Measurements from ENCODE around the gene MCL1.
A peak's percentile ranks its signal among the peaks of the same experiment; 100 is the strongest.
"Not testable (repeated sequence)": the region's sequence is repeated elsewhere in the genome, so short reads cannot be mapped to it uniquely, and the experiment has no call there.

The MCL1 gene

DNA sequence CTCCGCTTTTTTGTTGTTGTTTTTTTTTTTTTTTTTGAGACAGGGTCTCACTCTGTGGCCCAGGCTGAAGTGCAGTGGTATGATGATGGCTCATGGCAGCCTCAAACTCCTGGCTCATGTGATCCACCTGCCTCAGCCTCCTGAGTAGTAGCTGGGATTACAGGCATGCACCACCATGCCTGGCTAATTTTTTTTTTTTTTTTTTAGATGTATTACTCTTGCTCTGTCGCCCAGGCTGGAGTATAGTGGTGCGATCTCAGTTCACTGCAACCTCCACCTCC lies 26.0 kb upstream of the MCL1 start:
- in situ Hi-C loops (cut with MboI; ENCODE audit: low pct_unique_long_range_greater_than_20kb, low sequenced_read_pairs); DNase-seq: not testable (repeated sequence)

DNA sequence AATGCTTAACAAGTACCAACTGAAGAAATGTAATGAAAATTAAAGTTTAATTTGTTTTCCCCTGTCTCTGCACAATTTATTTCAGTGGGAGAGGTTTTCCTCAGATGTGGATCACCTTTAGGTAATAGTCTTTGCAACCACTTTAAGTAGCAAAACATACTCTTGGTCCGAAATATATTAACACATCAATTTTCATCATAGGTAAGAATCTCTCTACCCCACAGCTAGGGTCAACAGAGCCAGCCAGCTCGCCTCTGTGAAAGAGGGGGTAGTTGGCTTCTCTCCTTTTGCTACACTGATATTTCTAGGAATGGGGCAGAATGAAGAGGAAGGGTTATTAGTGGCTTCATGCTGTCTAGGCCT lies 24.8 kb upstream of the MCL1 start:
- in situ Hi-C loops (cut with MboI; ENCODE audit: low pct_unique_long_range_greater_than_20kb, low sequenced_read_pairs) = no loop called here
- no peak for DNase-seq

- DNase-seq = no peak
- in situ Hi-C loops (cut with MboI; ENCODE audit: low pct_unique_long_range_greater_than_20kb, low sequenced_read_pairs) = no loop called here
Measured at GRCh38 chr1:150603711-150604110, 24.3 kb upstream of the MCL1 start.

DNA sequence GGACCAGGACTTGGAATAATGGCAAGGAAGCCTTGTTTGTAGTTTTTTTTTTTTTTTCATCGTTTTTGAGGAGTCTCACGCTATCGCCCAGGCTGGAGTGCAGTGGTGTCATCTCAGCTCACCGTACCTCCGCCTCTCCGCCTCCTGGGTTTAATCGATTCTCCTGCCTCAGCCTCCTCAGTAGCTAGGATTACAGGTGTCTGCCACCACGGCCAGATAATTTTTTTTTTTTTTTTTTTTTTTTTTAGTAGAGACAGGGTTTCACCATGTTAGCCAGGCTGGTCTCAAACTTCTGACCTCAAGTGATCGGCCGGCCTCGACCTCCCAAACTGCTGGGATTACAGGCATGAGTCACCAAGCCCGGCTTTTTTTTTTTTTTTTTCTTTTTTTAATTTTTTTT lies 23.0 kb upstream of the MCL1 start:
- DNase-seq; in situ Hi-C loops (cut with MboI; ENCODE audit: low pct_unique_long_range_greater_than_20kb, low sequenced_read_pairs): not testable (repeated sequence)

- in situ Hi-C loops (cut with MboI; ENCODE audit: low pct_unique_long_range_greater_than_20kb, low sequenced_read_pairs) = no loop called here
Measured at GRCh38 chr1:150601540-150601939, 22.1 kb upstream of the MCL1 start.

DNA sequence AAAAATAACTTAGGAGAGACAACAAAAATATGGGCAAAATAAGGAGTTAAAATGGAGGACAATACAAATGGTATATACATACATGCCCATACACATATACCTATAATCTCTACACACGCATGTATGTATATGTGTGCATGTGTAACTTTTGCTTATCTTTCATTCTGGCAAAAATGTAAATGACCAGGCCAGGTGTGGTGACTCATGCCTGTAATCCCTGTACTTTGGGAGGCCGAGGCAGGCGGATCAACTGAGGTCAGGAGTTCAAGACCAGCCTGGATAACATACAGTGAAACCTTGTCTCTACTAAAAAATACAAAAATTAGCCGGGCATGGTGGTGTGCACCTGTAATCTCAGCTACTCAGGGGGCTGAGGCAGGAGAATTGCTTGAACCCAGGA lies 18.9 kb upstream of the MCL1 start:
- DNase-seq; in situ Hi-C loops (cut with MboI; ENCODE audit: low pct_unique_long_range_greater_than_20kb, low sequenced_read_pairs): not testable (repeated sequence)

More at GRCh38 chr1:150601540-150601939, 22.1 kb upstream of the MCL1 start:
- no peak for DNase-seq

- in situ Hi-C loops (cut with MboI; ENCODE audit: low pct_unique_long_range_greater_than_20kb, low sequenced_read_pairs) = no loop called here
- no peak for DNase-seq
Measured at GRCh38 chr1:150596976-150597375, 17.6 kb upstream of the MCL1 start.

- no peak for DNase-seq
- in situ Hi-C loops (cut with MboI; ENCODE audit: low pct_unique_long_range_greater_than_20kb, low sequenced_read_pairs) = no loop called here
Measured at GRCh38 chr1:150596095-150596892, 16.9 kb upstream of the MCL1 start.

GRCh38 chr1:150582371-150582770 lies 3.0 kb upstream of the MCL1 start:
- no peak for DNase-seq

GRCh38 chr1:150581962-150582361 lies 2.6 kb upstream of the MCL1 start:
- in situ Hi-C loops (cut with MboI; ENCODE audit: low pct_unique_long_range_greater_than_20kb, low sequenced_read_pairs); DNase-seq: not testable (repeated sequence)

More at GRCh38 chr1:150582371-150582770, 3.0 kb upstream of the MCL1 start:
- in situ Hi-C loops (cut with MboI; ENCODE audit: low pct_unique_long_range_greater_than_20kb, low sequenced_read_pairs) = no loop called here

- DNase-seq; in situ Hi-C loops (cut with MboI; ENCODE audit: low pct_unique_long_range_greater_than_20kb, low sequenced_read_pairs): not testable (repeated sequence)
Measured at GRCh38 chr1:150581437-150581836, 2.0 kb upstream of the MCL1 start.

- DNase-seq; in situ Hi-C loops (cut with MboI; ENCODE audit: low pct_unique_long_range_greater_than_20kb, low sequenced_read_pairs): not testable (repeated sequence)
Measured at GRCh38 chr1:150580966-150581365, 1.6 kb upstream of the MCL1 start.

GRCh38 chr1:150579945-150580642 lies 684 bp upstream of the MCL1 start:
- in situ Hi-C loops (cut with MboI; ENCODE audit: low pct_unique_long_range_greater_than_20kb, low sequenced_read_pairs) = no loop called here
- no peak for DNase-seq

- in situ Hi-C loops (cut with MboI; ENCODE audit: low pct_unique_long_range_greater_than_20kb, low sequenced_read_pairs) = no loop called here
- peak; percentile 67 for DNase-seq
Measured at GRCh38 chr1:150578272-150579109, 919 bp downstream of the MCL1 start.

- in situ Hi-C loops (cut with MboI; ENCODE audit: low pct_unique_long_range_greater_than_20kb, low sequenced_read_pairs) = no loop called here
- DNase-seq = no peak
Measured at GRCh38 chr1:150577557-150578271, 1.7 kb downstream of the MCL1 start.

DNA sequence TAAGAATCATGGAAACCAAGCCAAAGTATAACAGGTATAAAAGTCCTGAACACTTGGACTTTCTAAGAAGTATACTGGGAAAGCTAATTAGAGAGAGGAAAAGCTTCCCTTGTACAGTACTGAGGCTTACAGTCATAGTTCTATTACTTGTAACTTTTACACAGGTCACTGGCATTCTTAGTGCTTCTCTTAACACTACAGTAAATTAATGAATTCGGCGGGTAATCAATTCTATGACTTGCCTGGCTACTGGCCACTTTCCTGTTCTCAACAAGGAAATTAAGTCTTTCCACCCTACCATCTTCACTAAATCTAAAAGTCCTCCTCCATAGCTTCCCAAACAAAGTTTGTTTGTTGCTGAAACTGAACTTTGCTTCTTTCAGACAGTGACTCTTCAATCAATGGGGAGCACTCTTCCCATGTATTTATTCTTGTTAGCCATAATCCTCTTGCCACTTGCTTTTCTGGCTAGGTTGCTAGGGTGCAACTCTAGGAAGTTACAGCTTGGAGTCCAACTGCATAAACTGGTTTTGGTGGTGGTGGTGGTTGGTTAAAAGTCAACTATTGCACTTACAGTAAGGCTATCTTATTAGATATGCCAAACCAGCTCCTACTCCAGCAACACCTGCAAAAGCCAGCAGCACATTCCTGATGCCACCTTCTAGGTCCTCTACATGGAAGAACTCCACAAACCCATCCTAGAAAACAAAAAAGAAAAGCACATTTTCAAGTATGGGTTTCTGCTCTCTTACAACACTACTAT lies 2.4 kb downstream of the MCL1 start:
- in situ Hi-C loops (cut with MboI; ENCODE audit: low pct_unique_long_range_greater_than_20kb, low sequenced_read_pairs) = no loop called here
- no peak for DNase-seq

- DNase-seq = no peak
- in situ Hi-C loops (cut with MboI; ENCODE audit: low pct_unique_long_range_greater_than_20kb, low sequenced_read_pairs) = no loop called here
Measured at GRCh38 chr1:150576367-150576711, 3.1 kb downstream of the MCL1 start.

DNA sequence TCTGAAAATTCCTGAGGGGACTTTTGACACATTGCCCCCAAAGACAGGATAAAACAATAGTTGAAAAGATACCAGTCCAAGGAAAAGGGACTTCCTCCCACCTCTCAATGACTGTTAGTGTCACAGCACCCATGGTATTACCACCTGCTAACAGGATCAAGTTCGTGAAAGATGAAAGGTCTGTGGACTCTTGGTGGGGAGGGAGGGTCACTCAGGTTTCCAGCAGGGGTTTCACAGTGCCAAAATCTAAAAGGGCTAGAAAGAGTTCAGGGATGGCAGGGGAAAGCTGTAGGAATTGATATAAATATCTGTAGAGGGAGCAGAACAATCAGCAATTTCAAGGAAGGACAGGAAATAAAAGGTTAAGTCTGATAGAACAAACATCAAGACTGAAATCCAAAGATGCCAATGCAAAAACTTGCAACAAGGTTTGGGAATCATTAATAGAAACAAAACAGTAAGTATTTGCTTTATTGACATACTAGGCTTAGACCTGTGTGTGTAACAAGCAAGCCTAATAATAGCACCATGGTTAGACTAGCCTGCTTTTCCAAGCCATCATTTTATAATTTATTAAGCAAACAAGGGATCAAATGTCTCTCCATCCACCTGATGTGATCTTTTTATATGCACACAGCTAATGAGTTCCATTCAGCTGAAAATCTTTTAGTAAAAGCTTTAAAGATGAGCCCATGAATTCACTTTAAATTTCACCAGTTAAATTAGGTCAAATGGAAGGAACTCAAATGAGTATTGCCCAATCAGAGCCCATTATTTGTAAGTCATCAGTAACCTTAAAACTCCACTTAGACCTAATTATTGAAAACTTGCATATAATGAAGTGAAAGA lies 3.7 kb downstream of the MCL1 start:
- in situ Hi-C loops (cut with MboI; ENCODE audit: low pct_unique_long_range_greater_than_20kb, low sequenced_read_pairs) = no loop called here
- DNase-seq = no peak

All from KBM-7 (cell line).